ENCODE data around the gene LIPN. TPM values are rescaled to one million over a fixed set of nuclear protein-coding genes. Genes with fewer than 3 reads are reported as not detected.

The LIPN gene
- total RNA-seq, 1 donor from 2014 or later, result not detected

DNA sequence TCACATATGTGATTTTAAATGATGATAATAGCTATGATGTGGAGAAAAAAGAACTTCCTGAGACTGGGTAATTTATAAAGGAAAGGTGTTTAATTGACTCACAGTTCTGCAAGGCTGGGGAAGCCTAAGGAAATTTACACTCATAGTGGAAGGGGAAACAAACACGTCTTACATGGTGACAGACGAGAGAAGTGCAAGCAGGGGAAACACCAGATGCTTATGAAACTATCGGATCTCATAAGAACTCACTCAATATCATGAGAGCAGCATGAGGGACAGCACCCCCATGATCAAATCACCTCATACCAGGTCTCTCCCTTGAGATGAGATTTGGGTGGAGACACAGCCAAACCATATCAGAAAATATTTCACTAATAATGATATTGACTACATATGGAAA is 4.1 kb upstream of the LIPN start:
- Mint-ChIP-seq H3K4me1 (peaks cover 9% of the 10 kb centered on the region), H3K27me3 (peaks cover 20% of the 10 kb centered on the region), H3K36me3 (ENCODE audit: low read depth) (no peaks in the 10 kb centered on the region), H3K4me3 (no peak overlapping the region), H3K27ac (no peak overlapping the region), H3K9me3 (peaks cover 4% of the 10 kb centered on the region)
- intact Hi-C loops (cut with micrococcal nuclease), result loop anchor here (2.0 to 5.0 kb wide), 2 partner anchors 37 to 48 kb away; partner anchors contain the start of gene LIPK
- no peak for DNase-seq

GRCh38 chr10:88756660-88757059 is 3.2 kb upstream of the LIPN start:
- intact Hi-C loops (cut with micrococcal nuclease), result loop anchor here (5.0 kb wide), 1 partner anchor 49 kb away; the partner anchor contains the start of gene LIPK
- Mint-ChIP-seq H3K36me3 (ENCODE audit: low read depth) (no peaks in the 10 kb centered on the region), H3K4me1 (peaks cover 9% of the 10 kb centered on the region), H3K4me3 (no peak overlapping the region), H3K27me3 (peaks cover 20% of the 10 kb centered on the region), H3K27ac (no peak overlapping the region), H3K9me3 (peaks cover 4% of the 10 kb centered on the region)
- no peak for DNase-seq

GRCh38 chr10:88762906-88763305 is 3.1 kb downstream of the LIPN start:
- peaks cover 31% of the 10 kb centered on the region for H3K27me3 Mint-ChIP-seq
- peaks cover 4% of the 10 kb centered on the region for H3K4me1 Mint-ChIP-seq
- no peaks in the 10 kb centered on the region for H3K36me3 Mint-ChIP-seq (ENCODE audit: low read depth)
- H3K9me3 Mint-ChIP-seq, result peaks cover 4% of the 10 kb centered on the region
- no peak overlapping the region for H3K4me3 Mint-ChIP-seq
- no peak overlapping the region for H3K27ac Mint-ChIP-seq
- no peak for DNase-seq
- intact Hi-C loops (cut with micrococcal nuclease), result no loop called here

DNA sequence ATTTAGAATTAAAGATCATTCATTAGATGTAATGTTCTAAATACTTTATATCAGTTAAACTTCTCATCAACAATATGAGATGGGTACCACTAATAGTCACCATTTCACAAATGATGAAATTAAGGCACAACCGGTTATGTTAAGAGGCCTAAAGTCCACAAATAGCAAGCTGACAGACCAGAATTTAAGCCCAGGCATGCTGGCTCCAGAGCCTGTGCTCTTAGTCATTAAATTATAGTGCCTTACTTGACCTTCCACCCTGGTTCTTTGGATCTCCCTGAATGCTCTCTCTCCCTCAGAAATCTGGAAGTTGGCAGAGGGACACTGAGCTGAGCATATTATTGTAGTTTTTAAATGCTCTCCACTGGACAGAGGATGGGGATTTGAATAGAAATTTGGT is 3.6 kb downstream of the LIPN start:
- no peak for DNase-seq
- peaks cover 4% of the 10 kb centered on the region for H3K4me1 Mint-ChIP-seq
- no peak overlapping the region for H3K4me3 Mint-ChIP-seq
- H3K27ac Mint-ChIP-seq, result no peak overlapping the region
- intact Hi-C loops (cut with micrococcal nuclease), result no loop called here
- H3K27me3 Mint-ChIP-seq, result peaks cover 35% of the 10 kb centered on the region
- H3K36me3 Mint-ChIP-seq (ENCODE audit: low read depth), result no peaks in the 10 kb centered on the region
- H3K9me3 Mint-ChIP-seq, result peaks cover 4% of the 10 kb centered on the region

DNA sequence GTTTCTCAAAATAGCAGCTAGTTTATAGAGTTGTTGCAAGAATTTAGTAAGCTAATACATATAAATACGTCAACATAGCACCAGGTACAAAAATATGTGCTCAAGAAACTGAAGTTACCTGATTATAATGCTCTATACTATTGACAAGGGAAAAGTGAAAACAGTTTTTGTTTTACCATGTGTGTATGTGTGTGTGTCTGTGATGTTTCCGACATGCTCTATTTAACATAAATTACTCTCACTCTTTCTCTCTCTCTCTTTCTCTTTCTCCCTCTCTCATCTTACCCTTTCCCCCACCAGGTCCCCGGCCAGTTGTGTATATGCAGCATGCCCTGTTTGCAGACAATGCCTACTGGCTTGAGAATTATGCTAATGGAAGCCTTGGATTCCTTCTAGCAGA is 4.3 kb downstream of the LIPN start:
- peaks cover 4% of the 10 kb centered on the region for H3K9me3 Mint-ChIP-seq
- H3K4me3 Mint-ChIP-seq, result no peak overlapping the region
- H3K4me1 Mint-ChIP-seq, result peaks cover 4% of the 10 kb centered on the region
- H3K36me3 Mint-ChIP-seq (ENCODE audit: low read depth), result no peaks in the 10 kb centered on the region
- intact Hi-C loops (cut with micrococcal nuclease), result no loop called here
- no peak for DNase-seq
- H3K27ac Mint-ChIP-seq, result no peak overlapping the region
- peaks cover 39% of the 10 kb centered on the region for H3K27me3 Mint-ChIP-seq

DNA sequence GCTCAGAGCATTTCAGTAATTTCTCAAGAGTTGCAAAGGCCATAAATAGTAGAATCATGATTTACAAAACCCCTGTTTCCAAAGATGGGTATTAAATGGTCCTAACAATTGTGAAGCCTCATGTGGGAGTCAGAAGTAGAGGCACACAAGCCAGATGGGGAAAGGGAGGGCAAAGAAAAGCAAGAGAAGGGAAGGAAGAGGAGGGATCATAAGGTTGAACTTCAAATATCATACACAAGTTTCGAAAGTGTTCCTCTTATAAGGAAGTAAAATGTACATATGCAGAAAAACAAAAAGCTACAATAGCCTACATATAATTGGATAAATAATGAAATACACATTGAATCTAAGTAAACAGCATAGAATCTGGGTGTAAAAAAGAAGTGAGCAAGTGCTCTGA is 6.0 kb downstream of the LIPN start:
- H3K4me1 Mint-ChIP-seq, result no peaks in the 10 kb centered on the region
- H3K9me3 Mint-ChIP-seq, result no peaks in the 10 kb centered on the region
- peaks cover 47% of the 10 kb centered on the region for H3K27me3 Mint-ChIP-seq
- intact Hi-C loops (cut with micrococcal nuclease), result no loop called here
- H3K4me3 Mint-ChIP-seq, result no peak overlapping the region
- no peaks in the 10 kb centered on the region for H3K36me3 Mint-ChIP-seq (ENCODE audit: low read depth)
- H3K27ac Mint-ChIP-seq, result no peak overlapping the region
- DNase-seq, result no peak

GRCh38 chr10:88769384-88769783 is 9.6 kb downstream of the LIPN start:
- Mint-ChIP-seq H3K27me3 (peaks cover 52% of the 10 kb centered on the region), H3K36me3 (ENCODE audit: low read depth) (no peaks in the 10 kb centered on the region), H3K9me3 (peaks cover 5% of the 10 kb centered on the region), H3K4me1 (no peaks in the 10 kb centered on the region), H3K27ac (no peak overlapping the region), H3K4me3 (no peak overlapping the region)
- no peak for DNase-seq
- intact Hi-C loops (cut with micrococcal nuclease), result no loop called here

GRCh38 chr10:88781206-88781605 is 21.4 kb downstream of the LIPN start:
- Mint-ChIP-seq H3K27me3 (peaks cover 39% of the 10 kb centered on the region), H3K27ac (no peak overlapping the region), H3K9me3 (no peaks in the 10 kb centered on the region), H3K4me1 (peaks cover 4% of the 10 kb centered on the region), H3K4me3 (no peak overlapping the region), H3K36me3 (ENCODE audit: low read depth) (no peaks in the 10 kb centered on the region)
- DNase-seq, result no peak
- intact Hi-C loops (cut with micrococcal nuclease), result no loop called here

GRCh38 chr10:88782222-88782621 is 22.4 kb downstream of the LIPN start:
- no peak overlapping the region for H3K4me3 Mint-ChIP-seq
- H3K27ac Mint-ChIP-seq, result no peak overlapping the region
- H3K4me1 Mint-ChIP-seq, result peaks cover 4% of the 10 kb centered on the region
- no peaks in the 10 kb centered on the region for H3K36me3 Mint-ChIP-seq (ENCODE audit: low read depth)
- no peak for DNase-seq
- intact Hi-C loops (cut with micrococcal nuclease), result no loop called here
- peaks cover 40% of the 10 kb centered on the region for H3K27me3 Mint-ChIP-seq
- no peaks in the 10 kb centered on the region for H3K9me3 Mint-ChIP-seq

- no peak overlapping the region for H3K4me3 Mint-ChIP-seq
- no peak overlapping the region for H3K27ac Mint-ChIP-seq
- H3K9me3 Mint-ChIP-seq, result no peaks in the 10 kb centered on the region
- intact Hi-C loops (cut with micrococcal nuclease), result no loop called here
- peaks cover 38% of the 10 kb centered on the region for H3K27me3 Mint-ChIP-seq
- H3K36me3 Mint-ChIP-seq (ENCODE audit: low read depth), result no peaks in the 10 kb centered on the region
- H3K4me1 Mint-ChIP-seq, result peaks cover 4% of the 10 kb centered on the region
- DNase-seq, result no peak
Measured at GRCh38 chr10:88783724-88784123, 23.9 kb downstream of the LIPN start.

- Mint-ChIP-seq H3K27ac (no peak overlapping the region), H3K27me3 (peaks cover 33% of the 10 kb centered on the region), H3K4me3 (no peak overlapping the region), H3K9me3 (no peaks in the 10 kb centered on the region), H3K4me1 (peaks cover 4% of the 10 kb centered on the region), H3K36me3 (ENCODE audit: low read depth) (no peaks in the 10 kb centered on the region)
- intact Hi-C loops (cut with micrococcal nuclease), result no loop called here
- DNase-seq, result no peak
Measured at GRCh38 chr10:88786032-88786770, 26.4 kb downstream of the LIPN start.

DNA sequence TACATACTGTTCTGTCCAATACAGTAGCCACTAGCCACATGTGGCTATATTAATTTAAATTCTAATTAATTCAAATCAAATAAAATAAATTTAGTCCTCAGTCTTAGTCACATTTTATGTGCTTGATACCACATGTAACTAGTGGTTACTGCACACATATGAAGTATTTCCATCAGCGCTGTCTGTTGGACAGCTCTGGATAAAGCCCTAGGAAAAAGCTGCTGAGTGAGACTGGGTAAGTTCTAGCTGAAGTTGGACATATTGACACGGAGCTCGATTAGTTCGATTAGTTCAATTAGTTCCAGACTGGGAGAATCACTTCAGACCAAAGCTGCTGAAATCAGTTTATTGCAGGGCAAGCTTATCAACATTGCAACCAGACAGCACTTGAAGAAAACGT is 27.6 kb downstream of the LIPN start:
- intact Hi-C loops (cut with micrococcal nuclease), result no loop called here
- Mint-ChIP-seq H3K36me3 (ENCODE audit: low read depth) (no peaks in the 10 kb centered on the region), H3K9me3 (no peaks in the 10 kb centered on the region), H3K4me3 (no peak overlapping the region), H3K4me1 (peaks cover 7% of the 10 kb centered on the region), H3K27me3 (peaks cover 27% of the 10 kb centered on the region), H3K27ac (no peak overlapping the region)
- DNase-seq, result no peak

- intact Hi-C loops (cut with micrococcal nuclease), result no loop called here
- no peak overlapping the region for H3K27ac Mint-ChIP-seq
- DNase-seq, result no peak
- no peaks in the 10 kb centered on the region for H3K9me3 Mint-ChIP-seq
- H3K36me3 Mint-ChIP-seq (ENCODE audit: low read depth), result no peaks in the 10 kb centered on the region
- H3K27me3 Mint-ChIP-seq, result peaks cover 22% of the 10 kb centered on the region
- no peak overlapping the region for H3K4me3 Mint-ChIP-seq
- peaks cover 15% of the 10 kb centered on the region for H3K4me1 Mint-ChIP-seq
Measured at GRCh38 chr10:88788924-88789323, 29.1 kb downstream of the LIPN start.

DNA sequence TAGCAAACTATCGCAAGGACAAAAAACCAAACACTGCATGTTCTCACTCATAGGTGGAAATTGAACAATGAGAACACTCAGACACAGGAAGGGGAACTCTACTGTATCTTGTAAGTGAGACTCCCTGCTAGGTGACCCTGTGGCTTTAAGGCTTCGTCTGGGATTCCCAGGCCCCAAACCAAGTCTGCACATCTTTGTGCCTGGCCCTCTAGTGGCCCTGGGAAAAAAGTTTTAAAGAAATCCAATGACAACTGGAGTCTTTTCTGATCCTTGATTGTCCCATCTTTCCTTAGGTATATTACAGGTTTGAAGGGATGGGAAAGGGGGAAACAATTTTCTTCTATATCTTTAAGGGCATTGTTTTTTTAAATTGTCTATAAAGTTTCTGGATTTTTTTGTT is 32.1 kb downstream of the LIPN start:
- Mint-ChIP-seq H3K9me3 (peaks cover 5% of the 10 kb centered on the region), H3K4me3 (no peak overlapping the region), H3K4me1 (peaks cover 24% of the 10 kb centered on the region), H3K27me3 (peaks cover 21% of the 10 kb centered on the region), H3K27ac (no peak overlapping the region), H3K36me3 (ENCODE audit: low read depth) (no peaks in the 10 kb centered on the region)
- no peak for DNase-seq
- intact Hi-C loops (cut with micrococcal nuclease), result loop anchor here (2.0 to 5.0 kb wide), 3 partner anchors 37 to 200 kb away; partner anchors contain the start of genes FAS and LIPK

GRCh38 chr10:88792661-88793060 is 32.8 kb downstream of the LIPN start:
- H3K9me3 Mint-ChIP-seq, result peaks cover 5% of the 10 kb centered on the region
- intact Hi-C loops (cut with micrococcal nuclease), result loop anchor here (2.0 to 5.0 kb wide), 3 partner anchors 38 to 200 kb away; partner anchors contain the start of genes FAS and LIPK
- H3K27ac Mint-ChIP-seq, result no peak overlapping the region
- H3K36me3 Mint-ChIP-seq (ENCODE audit: low read depth), result no peaks in the 10 kb centered on the region
- H3K4me3 Mint-ChIP-seq, result no peak overlapping the region
- DNase-seq, result no peak
- H3K4me1 Mint-ChIP-seq, result peaks cover 24% of the 10 kb centered on the region
- peaks cover 26% of the 10 kb centered on the region for H3K27me3 Mint-ChIP-seq
